GM18909 (cell line): ENCODE results near the gene GSK3B.
"Not testable (repeated sequence)": the region's sequence is repeated elsewhere in the genome, so short reads cannot be mapped to it uniquely, and the experiment has no call there.

Experiments used
- ATAC-seq: cut with Tn5 transposase; IDR thresholded peaks from one replicate; pipeline ENCODE4 v1.9.1; 2021; ENCODE audit warnings: mild to moderate bottlenecking; ENCODE audit not compliant: unreplicated experiment, poor library complexity

GSK3B gene

DNA sequence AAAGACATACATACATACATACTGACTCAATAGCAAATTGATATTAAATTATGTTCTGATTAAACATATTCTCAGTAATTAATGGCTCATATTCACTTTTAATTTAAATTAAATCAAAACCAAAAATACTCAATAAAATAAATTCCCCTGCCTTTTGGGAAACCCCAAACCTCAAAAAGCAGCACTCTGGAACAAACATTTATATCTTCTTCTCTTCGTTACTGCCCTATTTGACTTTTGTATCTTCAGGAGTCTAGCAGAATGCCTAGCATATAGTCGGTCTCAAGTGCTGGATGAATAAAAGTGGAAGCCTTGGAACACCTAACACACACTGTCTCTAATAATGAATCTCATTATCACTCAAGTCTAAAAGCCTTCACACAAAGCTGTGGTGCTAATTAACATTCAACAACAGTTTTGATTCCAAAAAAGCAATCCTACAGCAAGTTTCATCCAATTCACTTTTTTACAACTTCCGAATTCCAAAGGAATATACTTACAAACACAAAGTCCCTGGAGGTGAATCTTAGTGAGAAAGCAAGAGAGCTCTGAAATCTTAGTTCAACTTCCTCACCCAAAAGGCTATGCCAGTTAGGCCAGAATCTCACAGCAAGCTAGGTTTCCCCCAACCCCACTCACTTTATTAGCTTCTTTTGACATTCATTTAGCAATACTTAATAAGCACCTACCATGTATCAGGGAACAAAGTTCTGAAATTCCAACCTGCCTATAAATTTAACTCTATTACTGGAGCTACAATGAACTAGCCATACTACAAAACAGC is 35.0 kb downstream of the GSK3B start:
- ATAC-seq, result no peak

DNA sequence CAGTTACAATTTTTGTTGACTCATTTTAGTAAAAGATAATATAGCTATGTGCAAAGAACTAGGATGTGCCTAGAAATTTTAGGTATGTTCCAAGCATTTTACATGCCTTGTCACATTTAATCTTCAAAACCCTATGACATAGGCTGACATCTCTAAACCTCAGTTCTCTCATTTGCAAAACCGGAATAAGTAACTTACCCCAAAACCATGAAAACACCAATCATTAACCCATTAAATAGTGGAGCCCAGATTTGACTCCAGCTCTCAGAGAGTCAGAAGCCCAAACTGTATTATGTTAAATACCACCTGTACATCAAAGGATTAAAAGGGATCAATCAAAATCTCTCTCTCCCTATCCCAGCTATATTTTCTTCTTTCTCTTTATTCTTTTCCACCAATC is 36.6 kb downstream of the GSK3B start:
- ATAC-seq, result peak; percentile 85

DNA sequence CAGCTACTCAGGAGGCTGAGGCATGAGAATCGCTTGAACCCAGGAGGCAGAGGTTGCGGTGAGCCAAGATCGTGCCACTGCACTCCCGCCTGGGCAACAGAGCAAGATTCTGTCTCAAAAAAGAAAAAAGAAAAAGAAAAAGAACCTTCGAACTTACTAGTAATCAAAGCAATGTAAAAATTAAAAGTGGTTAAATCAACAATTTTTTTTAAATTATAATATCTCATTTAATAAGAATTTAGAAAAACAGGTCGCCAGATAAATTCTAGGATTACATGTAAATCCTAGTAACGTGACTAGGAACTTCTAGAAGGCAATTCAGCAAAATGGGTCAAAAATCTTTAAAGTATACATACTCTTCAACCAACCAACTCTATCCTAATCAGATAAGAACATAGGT is 37.2 kb downstream of the GSK3B start:
- ATAC-seq, result no peak

DNA sequence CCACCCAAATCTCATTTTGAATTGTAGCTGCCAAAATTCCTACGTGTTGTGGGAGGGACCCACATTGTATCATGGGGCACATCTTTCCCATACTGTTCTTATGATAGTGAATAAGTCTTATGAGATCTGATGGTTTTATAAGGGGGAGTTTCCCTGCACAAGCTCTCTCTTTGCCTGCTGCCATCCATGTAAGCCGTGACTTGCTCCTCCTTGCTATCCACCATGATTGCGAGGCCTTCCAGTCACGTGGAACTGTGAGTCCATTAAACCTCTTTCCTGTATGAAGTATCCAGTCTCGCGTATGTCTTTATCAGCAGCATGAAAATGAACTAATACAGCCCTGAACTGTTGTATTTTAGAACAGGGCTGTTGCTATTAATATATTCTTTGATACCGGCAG is 40.6 kb downstream of the GSK3B start:
- not testable (repeated sequence) for ATAC-seq

DNA sequence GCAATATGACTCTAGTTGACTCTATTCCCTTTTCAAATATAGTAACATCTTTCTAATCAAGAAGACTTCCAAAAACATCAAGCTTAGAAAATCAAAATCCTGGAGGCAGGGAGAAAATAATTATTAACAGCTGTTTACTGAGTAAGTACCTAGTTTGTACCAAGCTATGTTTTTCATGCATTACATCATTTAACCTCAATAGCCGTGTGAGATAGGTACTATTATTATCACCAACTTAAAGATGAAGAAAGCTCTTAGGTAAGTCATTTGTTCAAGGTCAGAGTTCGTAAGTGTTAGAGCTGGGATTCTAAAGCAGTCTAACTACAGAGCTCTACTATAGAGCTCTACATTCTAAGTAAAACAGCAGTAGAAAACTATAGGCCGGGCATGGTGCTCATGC is 41.6 kb downstream of the GSK3B start:
- peak; percentile 49 for ATAC-seq

DNA sequence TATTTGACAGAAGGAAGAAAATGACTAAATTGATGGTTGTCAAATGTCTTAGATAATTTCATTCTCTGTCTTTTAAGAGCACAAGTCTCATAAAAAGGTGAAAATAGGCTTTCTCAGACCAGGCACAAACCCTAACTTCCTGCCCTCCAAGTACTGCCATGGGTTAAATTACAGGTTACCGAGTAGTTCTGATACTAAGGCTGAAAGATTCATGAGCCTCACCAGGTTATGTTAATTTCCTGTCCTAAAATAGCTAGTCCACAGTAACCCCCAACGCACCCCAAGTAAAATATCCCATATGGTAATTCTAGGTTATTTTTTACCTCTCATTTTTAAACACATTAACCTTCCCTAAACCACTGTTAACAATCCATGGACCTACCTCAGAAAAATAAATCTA is 42.0 kb downstream of the GSK3B start:
- ATAC-seq, result peak; percentile 84

DNA sequence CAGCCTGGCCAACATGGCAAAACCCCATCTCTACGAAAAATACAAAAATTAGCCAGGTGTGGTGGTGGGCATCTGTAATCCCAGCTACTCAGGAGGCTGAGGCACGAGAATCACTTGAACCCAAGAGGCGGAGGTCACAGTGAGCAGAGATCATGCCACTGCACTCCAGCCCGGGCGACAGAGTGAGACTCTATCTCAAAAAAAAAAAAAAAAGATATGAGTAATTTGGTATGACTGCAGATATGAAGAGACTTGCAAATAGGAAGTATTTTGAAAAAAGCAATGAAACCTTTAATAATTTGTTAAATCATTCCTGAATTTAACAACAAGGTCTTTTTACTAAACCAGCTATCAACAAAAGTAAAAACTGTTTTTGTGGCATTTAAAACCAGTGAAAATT is 42.7 kb downstream of the GSK3B start:
- not testable (repeated sequence) for ATAC-seq

DNA sequence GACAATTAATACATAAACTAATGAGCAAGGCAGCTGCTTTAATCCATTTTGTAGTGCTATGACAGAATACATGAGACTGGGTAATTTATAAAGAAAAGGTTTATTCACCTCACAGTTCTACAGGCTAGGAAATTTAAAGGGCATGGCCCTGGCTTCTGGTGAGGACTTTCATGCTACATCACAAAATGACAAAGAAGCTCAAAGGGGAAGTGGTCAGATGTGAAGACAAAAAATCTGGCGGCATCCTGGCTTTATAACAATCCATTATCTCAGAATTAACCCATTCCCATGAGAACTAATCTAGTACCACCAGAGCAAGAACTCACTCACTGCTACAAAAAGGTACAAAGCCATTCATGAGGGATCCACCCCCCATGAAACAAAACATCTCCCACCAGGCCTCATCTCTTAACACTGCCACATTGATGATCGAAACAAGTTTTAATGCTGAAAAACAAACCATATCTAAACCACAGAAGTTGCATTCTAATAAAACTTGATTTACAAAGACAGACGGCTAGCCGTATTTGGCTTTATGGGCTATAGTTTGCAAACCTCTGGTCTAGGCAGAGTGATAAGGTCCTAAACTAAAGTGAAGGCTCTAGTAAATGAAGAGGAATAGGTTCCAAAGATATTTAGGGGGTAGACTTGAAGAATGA is 44.2 kb downstream of the GSK3B start:
- ATAC-seq, result no peak

DNA sequence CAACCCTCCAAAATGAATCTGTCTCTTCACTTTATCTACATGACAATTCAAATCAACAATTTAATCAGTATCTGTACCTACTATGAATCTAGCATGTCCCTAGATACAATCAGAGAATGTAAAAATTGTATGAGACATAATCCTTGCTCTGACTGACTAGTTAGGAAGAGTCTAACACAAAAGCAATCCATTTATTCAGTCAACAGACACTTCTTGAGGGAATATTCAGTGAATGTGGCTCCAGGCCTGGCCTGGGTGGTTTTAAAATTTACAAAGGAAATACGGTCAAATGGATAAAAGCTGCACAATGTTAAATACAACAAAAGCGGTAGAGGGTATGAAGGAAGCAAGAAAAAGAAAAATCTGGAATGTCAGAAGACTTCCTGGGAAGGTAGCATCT is 45.2 kb downstream of the GSK3B start:
- no peak for ATAC-seq

DNA sequence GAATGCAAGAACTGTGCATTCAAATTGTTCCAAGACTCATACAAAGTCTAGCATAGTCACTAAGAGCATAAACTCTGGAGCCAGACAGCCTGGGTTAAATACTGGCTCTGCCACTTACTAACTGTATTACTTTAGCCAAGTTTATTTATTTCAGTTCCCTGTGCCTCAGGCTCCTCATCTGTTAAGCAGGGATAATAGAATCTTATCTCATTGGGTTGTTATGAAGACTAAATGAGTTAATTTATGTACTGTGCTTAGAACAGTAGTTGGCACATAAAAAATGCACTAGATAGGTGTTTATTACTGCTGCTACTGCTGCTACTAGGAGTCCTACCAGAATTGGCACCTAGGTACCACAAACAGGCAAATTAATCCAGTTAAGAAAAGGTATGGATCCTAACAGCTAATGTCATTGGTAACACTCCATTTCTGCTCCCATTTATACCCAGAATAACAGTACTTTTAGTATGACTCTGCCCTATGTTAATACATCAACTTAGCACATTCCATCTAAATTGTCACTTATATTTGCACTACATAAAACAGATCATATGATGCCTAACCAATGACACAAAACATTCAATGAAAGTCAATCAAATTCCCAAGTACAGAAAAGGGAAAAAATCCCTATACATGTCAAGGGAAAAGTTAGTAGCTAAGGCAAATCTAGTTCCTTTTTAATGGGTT is 45.7 kb downstream of the GSK3B start:
- no peak for ATAC-seq

DNA sequence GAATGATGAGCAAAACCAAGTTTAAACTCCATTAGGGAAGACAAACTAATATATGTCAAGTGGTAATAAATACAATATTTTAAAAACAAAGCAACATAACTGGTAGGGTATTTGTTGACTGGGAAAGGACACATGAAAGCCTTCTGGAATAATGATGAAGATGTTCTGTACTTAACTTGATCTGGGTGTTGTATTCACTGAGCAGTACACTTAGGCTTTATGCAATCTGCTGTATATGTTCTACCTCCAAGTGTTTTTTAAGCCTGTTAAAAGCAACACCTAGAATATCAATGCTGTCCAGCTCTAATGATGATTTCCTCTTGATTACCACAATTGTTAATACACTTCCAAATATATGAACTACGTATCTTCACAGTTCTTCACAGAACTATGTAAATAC is 46.6 kb downstream of the GSK3B start:
- ATAC-seq, result no peak

DNA sequence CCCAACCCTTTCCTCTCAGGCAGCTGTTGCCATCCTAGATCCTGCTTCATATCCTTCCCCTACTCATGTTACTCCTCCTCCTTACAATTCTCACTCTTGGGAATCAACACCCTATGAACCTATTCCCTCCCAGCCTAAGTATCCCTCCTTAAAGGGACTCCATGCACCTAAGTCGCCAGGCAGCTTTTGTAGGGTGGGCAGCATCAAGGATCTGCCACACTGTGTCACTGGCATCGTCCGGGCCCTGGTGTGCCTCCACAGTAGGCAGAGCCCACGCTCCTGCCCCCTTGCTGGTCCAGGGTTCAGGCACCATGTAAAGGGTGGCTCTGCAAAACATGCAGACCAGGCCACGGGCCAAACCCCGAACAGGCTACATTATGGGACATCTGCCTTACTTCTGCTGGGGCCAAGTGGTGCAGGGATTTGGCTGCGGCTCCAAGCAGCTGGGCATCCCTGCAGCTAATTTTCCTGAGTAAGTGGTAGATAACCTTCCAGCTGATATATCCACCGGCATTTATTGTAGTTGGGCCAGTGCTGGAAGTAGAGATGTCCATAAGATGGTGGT is 53.4 kb downstream of the GSK3B start:
- no peak for ATAC-seq

DNA sequence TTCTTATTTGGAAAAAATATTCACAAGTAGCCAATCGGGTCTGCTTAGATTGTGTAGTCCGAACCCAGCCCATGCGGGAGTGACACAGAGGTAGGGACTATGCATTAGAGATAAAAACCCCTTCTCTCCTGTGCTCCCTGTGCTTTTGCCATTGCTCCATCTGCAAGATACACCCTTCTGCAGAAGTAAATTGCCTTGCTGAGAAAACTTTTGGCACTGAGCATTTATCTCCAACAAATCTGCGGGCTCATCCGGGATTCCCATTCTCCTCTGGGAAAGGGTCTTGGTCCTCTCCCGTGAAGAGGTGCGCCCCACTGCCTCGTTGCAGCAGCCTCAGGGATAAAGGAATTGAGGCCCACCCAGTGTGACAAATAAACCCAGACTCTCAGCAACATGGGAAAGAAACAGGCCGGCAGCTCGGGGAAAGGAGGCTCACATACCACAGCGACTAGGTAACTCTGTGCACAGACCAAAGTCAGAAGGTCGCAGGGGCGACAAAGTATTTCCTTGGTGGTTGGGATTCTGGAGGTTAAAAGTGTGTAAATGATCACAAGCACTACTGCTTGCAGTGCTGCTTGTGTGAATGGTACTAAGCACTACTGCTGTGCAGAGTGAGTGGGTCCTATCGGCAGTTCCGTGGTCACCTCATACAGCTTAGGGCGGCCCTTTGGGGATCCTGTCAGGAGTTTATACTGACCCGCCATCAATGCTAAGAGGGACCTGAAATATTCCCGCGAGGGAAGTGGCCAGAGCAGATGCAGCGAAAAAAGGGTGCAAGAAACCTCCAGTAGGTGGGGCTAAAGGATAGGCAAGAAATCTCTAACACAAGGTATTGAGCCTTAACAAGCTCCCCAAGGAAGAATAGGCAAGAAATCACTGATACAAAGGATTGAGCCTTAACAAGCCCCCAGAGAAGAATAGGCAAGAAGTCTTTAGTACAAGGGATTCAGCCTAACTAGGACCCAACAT is 54.3 kb downstream of the GSK3B start:
- ATAC-seq, result no peak

DNA sequence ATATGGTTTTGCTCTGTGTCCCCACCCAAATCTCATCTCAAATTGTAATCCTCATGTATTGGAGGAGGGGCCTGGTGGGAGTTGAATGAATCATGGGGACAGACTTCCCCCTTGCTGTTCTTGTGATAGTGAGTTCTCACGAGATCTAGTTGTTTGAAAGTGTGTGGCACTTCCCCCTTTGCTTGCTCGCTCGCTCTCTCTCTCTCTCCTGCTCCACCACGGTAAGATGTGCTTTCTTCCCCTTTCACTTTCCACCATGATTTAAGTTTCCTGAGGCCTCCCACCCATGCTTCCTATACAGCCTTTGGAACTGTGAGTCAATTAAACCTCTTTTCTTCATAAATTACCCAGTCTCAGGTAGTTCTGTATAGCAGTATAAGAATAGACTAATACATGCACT is 60.7 kb downstream of the GSK3B start:
- ATAC-seq, result no peak

DNA sequence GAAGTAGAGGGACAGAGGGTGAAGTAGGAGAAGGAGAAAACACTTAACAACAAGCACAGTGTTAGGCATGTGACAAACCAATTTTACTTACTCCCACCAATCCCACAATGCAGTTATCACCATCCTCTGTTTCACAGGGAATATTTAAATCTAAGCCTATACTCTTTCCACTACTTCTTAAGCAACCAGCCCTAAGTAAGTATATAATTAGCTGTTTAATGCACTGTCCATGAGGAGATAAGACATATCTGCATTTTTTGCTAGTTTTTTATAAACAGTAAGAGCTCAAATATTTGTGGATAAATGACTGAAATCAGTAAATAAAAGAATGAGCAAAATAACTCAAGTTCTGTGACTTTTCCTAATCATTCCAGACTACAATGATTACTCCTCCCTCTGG is 62.7 kb downstream of the GSK3B start:
- ATAC-seq, result no peak

DNA sequence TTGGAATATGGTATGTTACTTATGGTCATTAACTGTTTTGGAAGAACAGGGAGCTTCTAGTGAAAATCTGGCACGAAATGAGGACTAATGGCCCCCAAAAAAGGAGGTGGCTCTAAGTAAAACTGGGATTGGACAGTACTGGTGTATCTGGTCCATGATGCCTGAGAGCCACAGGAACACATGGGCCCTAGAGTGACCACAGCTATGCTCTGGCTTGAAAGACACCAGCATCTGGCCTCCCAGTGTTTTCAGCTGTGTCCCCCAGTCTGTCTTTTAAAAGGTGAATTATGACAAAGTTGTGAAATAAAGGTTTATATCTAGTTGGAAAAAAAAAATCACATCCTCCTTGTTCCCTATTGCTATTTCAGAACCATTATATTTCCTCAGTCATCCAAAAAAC is 64.5 kb downstream of the GSK3B start:
- ATAC-seq, result no peak

DNA sequence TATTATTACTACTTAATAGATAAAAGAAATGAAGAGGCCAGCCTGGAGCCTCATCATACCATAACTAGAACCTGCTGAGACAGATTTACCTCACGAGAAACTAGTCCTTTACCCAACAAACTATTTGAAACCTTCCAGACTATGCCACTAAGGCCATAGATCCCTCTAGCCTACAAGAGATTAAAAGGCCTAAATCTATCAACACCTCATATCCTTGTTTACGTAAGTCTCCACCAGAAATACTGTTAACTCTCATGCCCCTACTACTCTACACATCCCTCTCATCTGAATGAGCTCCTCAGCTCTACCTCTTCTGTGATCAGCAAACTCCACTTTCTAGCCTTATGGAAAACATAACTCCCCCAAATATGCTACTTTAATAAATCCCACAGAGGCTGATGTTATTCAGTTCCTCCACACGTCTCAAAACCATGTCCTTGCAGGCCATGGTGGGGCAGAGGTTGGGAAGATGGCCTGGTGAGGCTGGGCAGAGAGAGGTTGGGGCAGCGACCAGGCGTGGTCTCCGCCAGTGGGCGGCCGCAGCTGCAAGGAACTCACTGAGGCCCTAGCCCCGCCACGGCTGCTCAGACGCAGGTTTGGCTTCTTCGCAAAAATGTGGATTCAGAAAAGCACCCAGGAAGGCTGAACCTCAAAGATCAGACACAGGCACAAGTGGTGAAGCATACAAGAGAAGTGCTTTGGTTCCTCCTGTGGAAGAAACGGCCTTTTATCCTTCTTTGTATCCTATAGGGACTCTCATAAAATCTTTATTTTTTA is 65.8 kb downstream of the GSK3B start:
- ATAC-seq, result no peak

DNA sequence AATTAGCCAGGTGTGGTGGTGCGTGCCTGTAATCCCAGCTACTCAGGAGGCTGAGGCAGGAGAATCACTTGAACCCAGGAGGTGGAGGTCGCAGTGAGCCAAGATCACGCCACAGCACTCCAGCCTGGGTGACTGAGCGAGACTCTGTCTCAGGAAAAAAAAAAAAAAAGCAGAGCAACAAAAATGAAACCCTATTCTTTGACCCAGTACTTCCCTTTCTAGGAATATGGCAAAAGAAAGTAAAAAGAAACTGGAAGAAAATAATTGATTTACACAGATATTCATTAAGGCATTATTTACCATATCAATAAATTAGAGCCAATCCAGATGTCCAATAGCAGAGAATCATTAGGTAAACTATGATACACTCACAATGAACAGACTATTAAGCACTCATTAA is 67.0 kb downstream of the GSK3B start:
- ATAC-seq, result no peak

DNA sequence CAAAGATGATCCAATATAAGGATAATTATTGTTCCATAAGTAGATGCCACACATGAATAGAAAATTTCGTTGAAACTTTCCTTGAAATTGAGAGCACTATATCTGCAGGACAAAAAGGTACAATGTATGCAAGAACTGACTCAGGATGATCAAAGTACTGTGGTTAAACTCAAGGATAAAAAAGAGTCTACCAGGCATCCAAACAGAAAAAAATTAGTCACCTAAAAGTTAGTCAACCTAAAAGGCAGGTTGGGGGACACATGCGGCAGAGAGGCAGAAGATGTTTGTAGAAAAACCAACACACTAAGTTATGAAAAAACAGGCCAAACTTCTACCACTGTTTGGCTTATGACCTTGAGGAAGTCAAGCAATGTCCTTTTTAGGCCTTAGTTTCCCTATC is 68.7 kb downstream of the GSK3B start:
- no peak for ATAC-seq
